IPS DF 19.7 (cell line): ENCODE measurements around the gene GJA4.
"Not testable (repeated sequence)": the region's sequence is repeated elsewhere in the genome, so short reads cannot be mapped to it uniquely, and the experiment has no call there.

Experiments used
- DNase-seq: peaks from one replicate; pipeline ENCODE4 v3.0.0-alpha.2; 2013; ENCODE audit warnings: low read depth, low spot score

The GJA4 gene

GRCh38 chr1:34770891-34771504, 21.8 kb upstream of the GJA4 start:
- no peak for DNase-seq

GRCh38 chr1:34771573-34772371, 21.0 kb upstream of the GJA4 start:
- DNase-seq = no peak

GRCh38 chr1:34773114-34773513, 19.7 kb upstream of the GJA4 start:
- DNase-seq = not testable (repeated sequence)

- DNase-seq = no peak
Observed at GRCh38 chr1:34774957-34775356, 17.8 kb upstream of the GJA4 start.

GRCh38 chr1:34776911-34777310, 15.9 kb upstream of the GJA4 start:
- no peak for DNase-seq

GRCh38 chr1:34777519-34778321, 15.1 kb upstream of the GJA4 start:
- no peak for DNase-seq

- DNase-seq = no peak
Observed at GRCh38 chr1:34778381-34778780, 14.4 kb upstream of the GJA4 start.

- no peak for DNase-seq
Observed at GRCh38 chr1:34779005-34779404, 13.8 kb upstream of the GJA4 start.

GRCh38 chr1:34779526-34779925, 13.3 kb upstream of the GJA4 start:
- DNase-seq = no peak

GRCh38 chr1:34779962-34780361, 12.8 kb upstream of the GJA4 start:
- DNase-seq = no peak

GRCh38 chr1:34780528-34780927, 12.3 kb upstream of the GJA4 start:
- DNase-seq = no peak

GRCh38 chr1:34781071-34781843, 11.5 kb upstream of the GJA4 start, which contains the start of gene GJB3:
Gene GJB3 (plus strand): TSS chr1:34781214. CDS start chr1:34784763, 3,549 bp downstream.
- DNase-seq = no peak

GRCh38 chr1:34781844-34782391, 10.9 kb upstream of the GJA4 start:
- no peak for DNase-seq

- DNase-seq = no peak
Observed at GRCh38 chr1:34784751-34785221, 8.0 kb upstream of the GJA4 start.

GRCh38 chr1:34785231-34785874, 7.4 kb upstream of the GJA4 start:
- DNase-seq = no peak

GRCh38 chr1:34785875-34786470, 6.8 kb upstream of the GJA4 start:
- DNase-seq = no peak

- peak; percentile 48 for DNase-seq
Observed at GRCh38 chr1:34786521-34787325, 6.1 kb upstream of the GJA4 start.

GRCh38 chr1:34787461-34788420, 5.1 kb upstream of the GJA4 start:
- DNase-seq = no peak
